Skeletal muscle tissue (tissue), 4 donors: ENCODE results near the gene DTYMK. TPM values are rescaled to one million over a fixed set of nuclear protein-coding genes. Genes with fewer than 3 reads are reported as not detected.

Experiments
- H3K27ac ChIP-seq: one replicate; pipeline ENCODE4 v1.7.0; 2013; ENCODE audit warnings: mild to moderate bottlenecking, low read depth, low read length, inconsistent platforms
- H3K27me3 ChIP-seq, 3 donors: one replicate each; pipeline ENCODE4 v1.7.0; 2013; ENCODE audit warnings: low read length in 3 of 3; ENCODE audit not compliant: control insufficient read depth in 3 of 3, insufficient read depth in 3 of 3
- H3K36me3 ChIP-seq, 3 donors: one replicate each; pipeline ENCODE4 v1.7.0; 2013; ENCODE audit warnings: low read length in 3 of 3; ENCODE audit not compliant: control insufficient read depth in 3 of 3, insufficient read depth in 3 of 3
- H3K4me1 ChIP-seq, 3 donors: one replicate each; pipeline ENCODE4 v1.7.0; 2013; ENCODE audit warnings: low read length in 3 of 3, mild to moderate bottlenecking in 3 of 3; ENCODE audit not compliant: control insufficient read depth in 3 of 3, insufficient read depth in 3 of 3
- H3K4me3 ChIP-seq, 3 donors: one replicate each; pipeline ENCODE4 v1.7.0; 2013; ENCODE audit warnings: low read length in 3 of 3
- H3K9ac ChIP-seq, 3 donors: one replicate each; pipeline ENCODE4 v1.7.0; 2013; ENCODE audit warnings: low read length in 3 of 3, mild to moderate bottlenecking in 3 of 3, moderate library complexity in 2 of 3, low read depth in 1 of 3
- H3K9me3 ChIP-seq, 3 donors: one replicate each; pipeline ENCODE4 v1.7.0; 2013; ENCODE audit warnings: low read length in 3 of 3; ENCODE audit not compliant: control insufficient read depth in 3 of 3
- total RNA-seq: library from RNA; depleted of rRNA; stranded (reverse); fragments of >200 nt; gene quantifications from one replicate; pipeline ENCODE4 v1.2.3, GENCODE V29; 2014
- donor health status: Osteomylitis.

DTYMK gene
- total RNA-seq, 1 donor from 2014 or later: 14.1 TPM

DNA sequence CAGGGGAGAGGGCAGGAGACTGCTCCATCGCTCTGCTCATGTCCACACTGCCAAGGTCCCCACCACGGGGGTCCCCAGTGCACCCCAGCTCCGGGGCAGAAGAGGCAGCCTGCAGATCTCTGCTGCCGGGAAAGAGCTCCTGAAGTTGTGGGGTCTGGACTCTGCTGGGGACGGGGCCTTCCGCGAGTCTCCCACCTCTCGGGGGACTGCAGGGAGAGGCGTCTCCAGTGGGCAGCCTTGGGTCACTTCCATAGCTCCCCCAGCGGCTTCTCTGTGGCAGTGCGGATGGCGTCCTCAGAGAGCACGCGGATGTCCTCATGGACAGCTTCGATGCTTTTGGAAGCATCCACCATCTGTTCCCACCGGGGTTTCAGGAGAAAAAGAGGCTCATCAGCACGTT, 10.7 kb downstream of the DTYMK start:
- no peak overlapping the region for H3K9ac ChIP-seq
- peaks cover 23 to 46% (median 25%) of the 10 kb centered on the region in 3 donors for H3K36me3 ChIP-seq
- no peak overlapping the region for H3K27ac ChIP-seq
- no peak overlapping the region for H3K4me3 ChIP-seq
- peaks cover 0 to 3% (median 3%) of the 10 kb centered on the region in 3 donors for H3K4me1 ChIP-seq
- H3K27me3 ChIP-seq: no peaks in the 10 kb centered on the region
- no peaks in the 10 kb centered on the region for H3K9me3 ChIP-seq

DNA sequence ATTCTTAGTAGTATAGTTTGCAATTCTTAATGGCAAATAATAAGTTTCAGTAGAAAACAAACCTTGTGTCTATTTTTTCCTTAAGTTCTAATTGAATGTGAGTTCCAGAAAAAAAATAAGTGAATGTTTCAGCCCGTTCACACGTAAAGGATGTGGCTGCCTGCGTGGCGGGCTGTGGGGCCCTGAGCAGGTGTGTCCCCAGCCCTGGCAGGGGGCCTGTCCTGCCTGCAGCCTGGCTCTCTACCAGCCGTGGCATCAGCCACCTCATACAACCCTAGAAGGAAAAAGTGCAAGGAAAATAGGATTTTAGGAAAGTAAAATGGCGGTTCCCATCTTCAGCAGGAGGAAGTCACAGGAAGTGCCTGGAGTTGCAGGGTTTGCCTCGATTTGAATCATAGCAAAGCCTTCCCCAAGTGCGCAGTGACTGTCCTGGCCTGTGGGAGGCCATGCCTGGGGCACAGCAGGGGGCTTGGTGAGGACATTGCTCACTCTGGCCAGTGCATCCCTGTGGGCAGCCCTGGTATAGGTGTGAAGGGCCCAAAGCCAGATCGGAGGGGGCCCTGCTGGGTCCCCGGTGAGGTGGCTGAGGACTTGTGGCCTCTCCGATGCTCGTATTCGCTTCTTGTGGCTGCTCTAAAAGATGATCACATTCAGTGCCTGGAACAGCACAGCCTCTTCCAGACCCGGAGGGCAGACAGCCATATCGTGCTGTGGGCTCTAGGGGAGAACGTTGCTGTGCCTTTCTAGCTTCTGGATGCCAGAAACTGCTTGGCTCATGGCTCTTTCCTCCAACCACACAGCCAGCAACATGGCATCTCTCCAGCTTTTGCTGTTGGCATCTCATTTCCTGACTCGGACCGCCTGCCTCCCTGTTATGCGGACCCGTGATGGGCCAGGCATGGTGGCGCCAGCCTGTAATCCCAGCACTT, 12.6 kb downstream of the DTYMK start:
- Histone ChIP-seq H3K9ac (no peak overlapping the region), H3K4me3 (no peak overlapping the region), H3K4me1 (no peaks in the 10 kb centered on the region), H3K36me3 (peaks cover 34 to 57% (median 36%) of the 10 kb centered on the region in 3 donors), H3K27ac (no peak overlapping the region), H3K27me3 (no peaks in the 10 kb centered on the region), H3K9me3 (no peaks in the 10 kb centered on the region)

DNA sequence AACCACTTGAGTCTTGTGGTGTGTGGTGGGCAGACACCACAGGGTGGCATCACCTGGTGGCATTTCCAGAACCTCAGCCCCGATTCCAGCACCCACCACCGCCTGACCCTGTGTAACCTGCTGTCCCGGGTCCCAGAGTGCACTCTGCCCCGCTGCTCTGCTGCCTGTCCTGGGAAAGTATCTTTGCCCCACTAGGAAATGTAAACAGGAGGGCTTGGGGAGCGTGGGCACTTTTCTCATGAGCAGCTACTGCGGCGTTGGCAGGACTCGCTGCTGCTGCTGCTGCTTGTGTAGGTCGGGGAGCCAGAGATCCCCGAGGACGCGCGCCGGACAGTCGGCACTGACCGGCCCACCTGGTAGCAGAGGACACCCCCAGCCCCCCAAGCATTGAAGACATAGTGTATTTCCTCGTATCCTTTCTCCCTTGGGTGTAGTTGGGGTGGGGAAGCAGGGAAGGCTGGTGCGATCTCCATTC, 13.4 kb downstream of the DTYMK start:
- no peaks in the 10 kb centered on the region for H3K4me1 ChIP-seq
- H3K27me3 ChIP-seq: no peaks in the 10 kb centered on the region
- H3K27ac ChIP-seq: no peak overlapping the region
- H3K9me3 ChIP-seq: no peaks in the 10 kb centered on the region
- no peak overlapping the region for H3K4me3 ChIP-seq
- no peak overlapping the region for H3K9ac ChIP-seq
- peaks cover 40 to 56% (median 42%) of the 10 kb centered on the region in 3 donors for H3K36me3 ChIP-seq

DNA sequence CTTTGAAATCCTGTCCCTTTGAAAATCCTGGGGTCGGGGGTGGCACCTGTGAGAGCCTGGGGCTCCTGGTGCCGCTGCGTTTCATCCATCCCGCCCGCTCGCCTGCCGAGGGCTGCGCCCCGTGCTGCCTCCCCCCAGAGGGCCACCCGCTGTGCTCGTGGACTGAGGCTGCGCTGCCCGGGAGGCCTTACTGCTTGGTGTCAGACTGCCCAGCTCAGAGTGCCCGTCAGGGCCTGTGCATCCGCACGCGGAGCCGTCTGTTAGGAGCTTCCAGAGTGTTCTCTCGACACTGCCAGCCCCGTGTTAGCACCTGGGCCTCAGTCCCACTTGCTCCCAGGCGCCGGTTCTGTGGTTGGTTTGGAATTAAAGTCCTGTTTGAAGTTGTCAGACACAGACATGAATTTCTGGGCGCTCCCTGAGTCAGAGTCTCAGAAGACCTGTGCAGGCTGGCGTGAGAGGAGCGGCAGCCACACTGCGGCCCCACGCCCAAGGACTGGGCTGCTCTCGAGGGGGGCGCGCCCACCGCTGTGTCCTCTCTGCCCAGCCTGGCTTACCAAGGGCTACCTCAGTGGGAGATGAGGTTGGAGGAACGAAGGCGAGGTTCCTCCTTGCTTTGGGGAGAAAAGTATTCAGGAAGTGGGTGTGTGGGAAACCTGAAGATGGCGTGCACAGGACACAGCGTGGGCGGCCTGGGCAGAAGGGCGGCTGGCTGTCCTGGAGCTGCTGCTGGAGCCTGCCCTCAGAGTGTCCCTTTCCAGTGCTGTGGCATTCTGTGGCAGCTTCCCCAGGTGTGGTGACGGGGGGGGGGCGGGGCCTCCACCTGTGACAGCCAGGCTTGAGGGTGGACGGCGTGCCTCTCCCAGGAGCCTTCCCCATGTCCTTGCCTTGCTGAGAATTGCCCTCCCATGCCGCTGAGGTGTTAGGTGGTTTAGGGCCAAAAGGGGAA, 14.1 kb downstream of the DTYMK start:
- H3K9ac ChIP-seq: no peak overlapping the region
- H3K36me3 ChIP-seq: peaks cover 44 to 60% (median 46%) of the 10 kb centered on the region in 3 donors

DNA sequence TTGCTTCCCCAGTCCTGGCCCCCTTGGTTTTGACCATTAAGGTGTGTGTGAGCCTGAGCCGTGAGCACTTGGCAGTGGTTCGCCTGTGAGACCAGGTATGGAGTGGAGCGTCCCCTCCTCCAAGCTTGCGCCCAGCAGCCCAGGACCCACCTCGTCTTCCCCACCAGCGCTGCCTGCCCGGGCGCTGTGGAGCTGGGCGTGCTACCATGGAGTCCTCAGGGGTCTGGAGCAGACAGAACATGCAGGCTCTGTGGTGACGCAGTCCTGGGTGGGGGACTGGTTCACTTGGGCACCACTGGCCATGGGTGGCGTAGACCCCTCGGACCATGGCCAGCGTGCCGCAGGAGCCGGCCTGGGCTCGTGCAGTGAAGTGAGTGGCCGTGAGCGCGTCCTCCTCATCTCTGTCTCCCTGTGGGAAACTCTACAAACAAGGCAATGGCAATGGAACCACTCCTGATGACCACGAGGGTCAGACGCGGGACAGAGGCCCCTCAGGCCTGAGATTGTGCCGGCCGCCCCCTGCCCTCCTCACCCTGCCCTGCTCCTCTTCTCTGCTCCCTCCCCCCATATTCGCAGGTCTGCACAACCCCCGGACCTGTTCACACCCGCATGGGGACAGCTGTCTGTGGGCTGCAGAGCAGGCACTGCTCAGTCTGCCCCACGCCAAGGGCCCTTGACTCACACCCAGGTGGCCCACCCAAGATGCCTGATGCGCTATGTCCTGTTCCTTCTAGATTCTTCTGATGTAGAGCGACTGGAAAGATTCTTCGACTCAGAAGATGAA, 15.0 kb downstream of the DTYMK start:
- no peak overlapping the region for H3K4me3 ChIP-seq
- no peaks in the 10 kb centered on the region for H3K9me3 ChIP-seq
- H3K4me1 ChIP-seq: no peaks in the 10 kb centered on the region
- H3K36me3 ChIP-seq: peaks cover 42 to 59% (median 46%) of the 10 kb centered on the region in 3 donors
- H3K27me3 ChIP-seq: no peaks in the 10 kb centered on the region
- no peak overlapping the region for H3K9ac ChIP-seq
- no peak overlapping the region for H3K27ac ChIP-seq

More for the DNA sequence above, 14.1 kb downstream of the DTYMK start:
- Histone ChIP-seq H3K27me3 (no peaks in the 10 kb centered on the region), H3K9me3 (no peaks in the 10 kb centered on the region), H3K27ac (no peak overlapping the region), H3K4me1 (no peaks in the 10 kb centered on the region), H3K4me3 (no peak overlapping the region)

DNA sequence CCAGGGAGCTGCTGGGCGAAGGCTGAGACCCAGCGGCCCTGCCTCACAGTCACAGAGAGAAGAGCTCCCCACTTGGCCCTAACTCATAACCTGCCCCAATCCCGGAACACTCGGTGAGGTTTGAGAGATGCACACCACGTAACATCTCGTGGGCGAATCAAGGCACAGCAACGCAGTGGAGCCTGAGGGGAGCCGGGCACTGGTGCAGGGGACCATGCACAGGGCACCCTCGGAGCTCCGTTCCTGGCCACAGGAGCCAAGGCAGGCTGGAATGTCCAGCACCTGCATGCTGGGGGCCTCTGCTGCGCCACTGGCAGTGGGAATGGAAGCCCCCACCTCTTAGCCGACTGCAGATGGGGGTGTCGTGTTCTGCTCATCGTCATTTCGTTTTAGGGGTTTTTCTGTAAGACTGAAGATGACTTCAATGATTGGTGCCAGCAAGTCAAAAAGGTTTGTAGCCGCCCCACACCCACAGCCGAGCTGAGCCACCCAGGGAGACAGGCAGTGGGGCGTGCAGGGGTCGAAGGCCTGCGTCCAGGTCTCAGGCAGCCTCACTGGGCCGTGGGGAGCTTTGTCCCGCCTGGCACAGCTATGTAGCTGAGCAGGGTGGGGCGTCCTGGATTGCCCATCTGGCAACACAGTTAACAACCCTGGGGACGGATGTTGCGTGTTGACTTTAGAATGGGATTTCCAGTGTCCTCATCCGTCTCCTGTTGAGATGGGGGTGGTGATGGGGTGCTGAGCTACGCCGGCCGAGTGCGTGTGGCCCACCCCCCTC, 16.1 kb downstream of the DTYMK start:
- Histone ChIP-seq H3K9me3 (no peaks in the 10 kb centered on the region), H3K4me1 (peaks cover 0 to 3% (median 0%) of the 10 kb centered on the region in 3 donors), H3K36me3 (peaks cover 47 to 62% (median 52%) of the 10 kb centered on the region in 3 donors), H3K27me3 (no peaks in the 10 kb centered on the region), H3K27ac (no peak overlapping the region), H3K4me3 (no peak overlapping the region), H3K9ac (no peak overlapping the region)

DNA sequence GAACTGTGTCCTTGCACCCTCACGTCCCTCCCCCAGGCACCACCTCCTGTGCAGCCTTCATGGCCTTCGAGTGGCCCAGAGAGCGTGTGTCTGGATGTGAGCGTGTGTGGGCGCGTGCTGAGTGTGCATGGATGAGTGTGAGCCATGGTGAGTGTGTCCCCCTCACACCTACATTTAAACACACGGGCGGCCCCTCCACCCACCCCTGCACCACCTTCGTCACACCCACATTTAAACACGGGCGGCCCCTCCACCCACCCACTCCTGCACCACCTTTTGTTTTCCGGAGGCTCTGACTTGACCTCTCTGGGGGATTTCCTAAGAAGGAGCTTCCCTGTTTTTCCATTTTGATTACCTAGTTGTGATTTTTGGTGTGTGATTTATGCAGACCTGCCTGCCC, 17.8 kb downstream of the DTYMK start:
- H3K36me3 ChIP-seq: peaks cover 45 to 57% (median 52%) of the 10 kb centered on the region in 3 donors
- H3K27ac ChIP-seq: no peak overlapping the region
- H3K4me1 ChIP-seq: peaks cover 0 to 4% (median 0%) of the 10 kb centered on the region in 3 donors
- no peaks in the 10 kb centered on the region for H3K9me3 ChIP-seq
- no peak overlapping the region for H3K4me3 ChIP-seq
- no peak overlapping the region for H3K9ac ChIP-seq
- no peaks in the 10 kb centered on the region for H3K27me3 ChIP-seq

DNA sequence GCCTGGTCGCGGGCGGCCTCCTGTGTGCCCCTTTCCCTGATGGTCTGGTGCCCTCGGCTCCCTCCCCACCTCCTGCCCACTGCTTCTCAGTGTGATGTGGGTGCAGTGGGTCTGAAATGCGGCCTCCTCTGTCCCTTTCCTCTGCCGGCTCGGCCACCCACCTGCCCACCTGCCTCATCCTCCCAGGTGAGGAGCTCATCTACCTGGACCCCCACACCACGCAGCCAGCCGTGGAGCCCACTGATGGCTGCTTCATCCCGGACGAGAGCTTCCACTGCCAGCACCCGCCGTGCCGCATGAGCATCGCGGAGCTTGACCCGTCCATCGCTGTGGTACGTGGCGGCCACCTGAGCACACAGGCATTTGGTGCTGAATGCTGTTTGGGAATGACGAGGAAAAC, 18.3 kb downstream of the DTYMK start:
- H3K9ac ChIP-seq: no peak overlapping the region
- H3K27ac ChIP-seq: no peak overlapping the region
- peaks cover 0 to 4% (median 0%) of the 10 kb centered on the region in 3 donors for H3K4me1 ChIP-seq
- no peaks in the 10 kb centered on the region for H3K9me3 ChIP-seq
- no peaks in the 10 kb centered on the region for H3K27me3 ChIP-seq
- no peak overlapping the region for H3K4me3 ChIP-seq
- peaks cover 45 to 57% (median 52%) of the 10 kb centered on the region in 3 donors for H3K36me3 ChIP-seq
